Colonic mucosa (tissue), 4 donors: Measurements from ENCODE around the gene PTPRN2. TPM values are rescaled to one million over a fixed set of nuclear protein-coding genes. Genes with fewer than 3 reads are reported as not detected.

Source experiments
- DNase-seq: peaks from one replicate; pipeline ENCODE4 v3.0.0-alpha.2; 2020
- H3K27ac ChIP-seq: fragments of 200-600 bp; one replicate; pipeline ENCODE4 v1.8.0; 2021
- H3K27me3 ChIP-seq: fragments of 200-600 bp; one replicate; pipeline ENCODE4 v1.8.0; 2021
- H3K36me3 ChIP-seq: fragments of 200-600 bp; one replicate; pipeline ENCODE4 v1.8.0; 2021
- H3K4me1 ChIP-seq: fragments of 200-600 bp; one replicate; pipeline ENCODE4 v1.8.0; 2021; ENCODE audit warnings: mild to moderate bottlenecking
- H3K4me3 ChIP-seq: fragments of 200-600 bp; one replicate; pipeline ENCODE4 v1.8.0; 2021
- H3K9ac ChIP-seq, 2 donors: one replicate each; pipeline ENCODE4 v1.7.0; 2013; ENCODE audit warnings: control low read depth in 2 of 2, low read depth in 2 of 2, low read length in 2 of 2
- H3K9me3 ChIP-seq: fragments of 200-600 bp; one replicate; pipeline ENCODE4 v1.8.0; 2021
- CTCF ChIP-seq: fragments of 200-600 bp; IDR thresholded peaks from one replicate; pipeline ENCODE4 v1.8.0; 2022; ENCODE audit warnings: antibody characterized with exemption, mild to moderate bottlenecking
- intact Hi-C: fragments of 100-400 bp; cut with DNase I; formaldehyde crosslinking; loops from one replicate; pipeline ENCODE4 v1.14.1; 2022
- total RNA-seq, 2 donors: library from RNA; stranded (reverse); fragmentation: NEBNext Ultra II Directional in 1 of 2; extraction: Animal tissue kit (Norgen Biotek cat#: 25700) in 1 of 2; gene quantifications; one replicate each; pipeline ENCODE4 v1.2.1, GENCODE V29; 2021
- donor health status: healthy.
- donor health status: DM: no; HTN: no; CAD: no.
- donor health status: DM: no; HTN: no; CAD: no.

The PTPRN2 gene
- total RNA-seq, 2 donors from 2014 or later: 14.7 to 21.6 TPM

- Histone ChIP-seq H3K36me3 (no peaks in the 10 kb centered on the region), H3K4me3 (no peak overlapping the region), H3K27ac (no peak overlapping the region), H3K27me3 (no peaks in the 10 kb centered on the region), H3K9me3 (no peaks in the 10 kb centered on the region), H3K9ac (no peak overlapping the region), H3K4me1 (no peaks in the 10 kb centered on the region)
- DNase-seq: no peak
- intact Hi-C loops: loop anchor here (5.0 kb wide), 1 partner anchor 452 kb away; no protein-coding TSS in a partner anchor
- TF ChIP-seq CTCF: no peak
Measured at GRCh38 chr7:158505683-158506082, 81.9 kb downstream of the PTPRN2 start.

GRCh38 chr7:158502068-158502750 lies 85.4 kb downstream of the PTPRN2 start:
- intact Hi-C loops: no loop called here
- no peaks in the 10 kb centered on the region for H3K36me3 ChIP-seq
- no peak for DNase-seq

GRCh38 chr7:158501393-158502067 lies 86.1 kb downstream of the PTPRN2 start:
- Histone ChIP-seq H3K27me3 (no peaks in the 10 kb centered on the region), H3K27ac (no peak overlapping the region), H3K9me3 (no peaks in the 10 kb centered on the region), H3K4me3 (no peak overlapping the region), H3K9ac (no peak overlapping the region), H3K36me3 (no peaks in the 10 kb centered on the region), H3K4me1 (no peaks in the 10 kb centered on the region)
- DNase-seq: no peak
- no peak for TF ChIP-seq CTCF
- intact Hi-C loops: no loop called here

More at GRCh38 chr7:158502068-158502750, 85.4 kb downstream of the PTPRN2 start:
- Histone ChIP-seq H3K4me3 (no peak overlapping the region), H3K4me1 (no peaks in the 10 kb centered on the region), H3K27me3 (no peaks in the 10 kb centered on the region), H3K9me3 (no peaks in the 10 kb centered on the region), H3K27ac (no peak overlapping the region), H3K9ac (no peak overlapping the region)
- TF ChIP-seq CTCF: no peak

- no peaks in the 10 kb centered on the region for H3K9me3 ChIP-seq
- no peaks in the 10 kb centered on the region for H3K27me3 ChIP-seq
- no peak for TF ChIP-seq CTCF
- no peak for DNase-seq
- H3K4me1 ChIP-seq: no peaks in the 10 kb centered on the region
- H3K4me3 ChIP-seq: no peak overlapping the region
- H3K27ac ChIP-seq: no peak overlapping the region
- no peak overlapping the region for H3K9ac ChIP-seq
- H3K36me3 ChIP-seq: no peaks in the 10 kb centered on the region
- intact Hi-C loops: no loop called here
Measured at GRCh38 chr7:158500651-158501052, 87.0 kb downstream of the PTPRN2 start.

- Histone ChIP-seq H3K4me1 (no peaks in the 10 kb centered on the region), H3K27me3 (no peaks in the 10 kb centered on the region), H3K27ac (no peak overlapping the region), H3K36me3 (no peaks in the 10 kb centered on the region), H3K9ac (no peak overlapping the region), H3K9me3 (no peaks in the 10 kb centered on the region), H3K4me3 (no peak overlapping the region)
- no peak for TF ChIP-seq CTCF
- intact Hi-C loops: no loop called here
- DNase-seq: no peak
Measured at GRCh38 chr7:158499082-158499455, 88.6 kb downstream of the PTPRN2 start.
